H1 (cell line): ENCODE results near the gene RASGRF1. TPM values are rescaled to one million over a fixed set of nuclear protein-coding genes. Genes with fewer than 3 reads are reported as not detected.

Experiments
- CTCF ChIA-PET: fragments of 300-600 bp; sonication (Branson Sonifier 250); formaldehyde crosslinking; loops from one replicate; lab custom pipeline; 2021; ENCODE audit not compliant: partially characterized antibody; lab: Charles Lee
- POLR2A ChIA-PET: fragments of 300-600 bp; sonication (Branson Sonifier 250); formaldehyde crosslinking; loops from one replicate; lab custom pipeline; 2021; ENCODE audit warnings: inconsistent platforms; ENCODE audit not compliant: partially characterized antibody; lab: Charles Lee
- DNase-seq, 2 experiments: peaks; one replicate each; pipeline versions ENCODE4 v3.0.0 to v3.0.0-alpha.2; 2010 to 2022; ENCODE audit warnings: low spot score in 2 of 2, low read depth in 1 of 2, mixed read lengths in 1 of 2
- FAIRE-seq: peaks from 2 replicates; lab custom pipeline; 2011; peaks lifted over from hg19 to GRCh38; lab: Jason Lieb, UNC
- H2AFZ ChIP-seq: 2 replicates; pipeline ENCODE4 v1.8.1; 2012; ENCODE audit warnings: low read length, inconsistent platforms
- H2AK5ac ChIP-seq: 2 replicates; pipeline ENCODE4 v1.6.1; 2013; ENCODE audit warnings: low read depth, low read length
- H2BK120ac ChIP-seq: replicated peaks from 2 replicates; pipeline ENCODE3; 2013; ENCODE audit warnings: low read depth, low read length, inconsistent platforms
- H2BK12ac ChIP-seq: 2 replicates; pipeline ENCODE4 v1.6.1; 2013; ENCODE audit warnings: low read depth, low read length
- H2BK15ac ChIP-seq: 2 replicates; pipeline ENCODE4 v1.6.1; 2013; ENCODE audit warnings: low read length
- H2BK20ac ChIP-seq: 2 replicates; pipeline ENCODE4 v1.6.1; 2013; ENCODE audit warnings: low read length
- H2BK5ac ChIP-seq: 2 replicates; pipeline ENCODE4 v1.6.1; 2013; ENCODE audit warnings: low read depth, low read length
- H3K14ac ChIP-seq: 2 replicates; pipeline ENCODE4 v1.6.1; 2013; ENCODE audit warnings: inconsistent platforms; ENCODE audit not compliant: insufficient read length
- H3K18ac ChIP-seq: 2 replicates; pipeline ENCODE4 v1.6.1; 2013; ENCODE audit warnings: low read length; ENCODE audit errors: extremely low read depth
- H3K23ac ChIP-seq: 2 replicates; pipeline ENCODE4 v1.6.1; 2013; ENCODE audit warnings: inconsistent platforms; ENCODE audit not compliant: insufficient read length
- H3K23me2 ChIP-seq: 2 replicates; pipeline ENCODE4 v1.6.1; 2013; ENCODE audit warnings: low read depth, low read length
- H3K27ac ChIP-seq: 2 replicates; pipeline ENCODE4 v1.6.1; 2011; ENCODE audit warnings: low read depth, low read length, inconsistent platforms
- H3K27me3 ChIP-seq, 4 experiments: replicated peaks in 1 of 4; 1 replicate in 1 of 4; 2 replicates in 3 of 4; pipeline versions ENCODE4 v1.6.1 to v1.8.1; 2011 to 2013; ENCODE audit warnings: low read length in 3 of 4, mild to moderate bottlenecking in 3 of 4, inconsistent platforms in 2 of 4, mixed read lengths in 2 of 4, moderate library complexity in 1 of 4; ENCODE audit not compliant: control insufficient read depth in 3 of 4, insufficient read depth in 3 of 4; ENCODE audit errors: extremely low read depth in 1 of 4
- H3K36me3 ChIP-seq, 4 experiments: 2 replicates each; pipeline versions ENCODE4 v1.6.1 to v1.8.1; 2011 to 2013; ENCODE audit warnings: mild to moderate bottlenecking in 4 of 4, low read length in 3 of 4, moderate library complexity in 2 of 4, control low read depth in 1 of 4, inconsistent platforms in 1 of 4; ENCODE audit not compliant: insufficient read depth in 4 of 4, control insufficient read depth in 2 of 4
- H3K4ac ChIP-seq: replicated peaks from 2 replicates; pipeline ENCODE3; 2013; ENCODE audit warnings: low read length, low read depth, mixed read lengths, inconsistent platforms; ENCODE audit not compliant: insufficient read length
- H3K4me1 ChIP-seq, 4 experiments: replicated peaks in 1 of 4; 1 replicate in 1 of 4; 2 replicates in 3 of 4; pipeline versions ENCODE4 v1.6.1 to v1.8.1; 2011 to 2013; ENCODE audit warnings: low read length in 3 of 4, inconsistent platforms in 2 of 4, mixed read lengths in 1 of 4; ENCODE audit not compliant: insufficient read depth in 4 of 4, control insufficient read depth in 3 of 4
- H3K4me2 ChIP-seq, 2 experiments: 2 replicates each; pipeline versions ENCODE4 v1.6.1 to v1.8.1; 2011 to 2013; ENCODE audit warnings: low read depth in 2 of 2, low read length in 2 of 2, control low read depth in 1 of 2, inconsistent platforms in 1 of 2, mild to moderate bottlenecking in 1 of 2; ENCODE audit not compliant: insufficient read depth in 1 of 2
- H3K4me3 ChIP-seq, 4 experiments: fragments of 200-600, 300-600 bp in 1 of 4; sonication (generic), shearing (Covaris generic), sonication (Bioruptor Twin) in 1 of 4; 2 replicates each; pipeline versions ENCODE4 v1.5.1 to v1.8.1; 2011 to 2016; ENCODE audit warnings: low read length in 4 of 4, low read depth in 3 of 4, control low read depth in 2 of 4, inconsistent platforms in 2 of 4, mild to moderate bottlenecking in 2 of 4, mixed read lengths in 1 of 4, moderate library complexity in 1 of 4; ENCODE audit not compliant: insufficient read depth in 2 of 4; ENCODE audit errors: extremely low read depth in 1 of 4
- H3K56ac ChIP-seq: replicated peaks from 2 replicates; pipeline ENCODE3; 2013; ENCODE audit warnings: low read depth, mild to moderate bottlenecking, mixed read lengths, low read length, inconsistent platforms; ENCODE audit not compliant: insufficient read length
- H3K79me1 ChIP-seq: 2 replicates; pipeline ENCODE4 v1.6.1; 2013; ENCODE audit warnings: low read depth, low read length, control low read depth
- H3K79me2 ChIP-seq, 2 experiments: 2 replicates each; pipeline versions ENCODE4 v1.6.1 to v1.8.1; 2012 to 2013; ENCODE audit warnings: low read length in 2 of 2, mild to moderate bottlenecking in 2 of 2, inconsistent platforms in 1 of 2; ENCODE audit not compliant: insufficient read depth in 2 of 2, control insufficient read depth in 1 of 2
- H3K9ac ChIP-seq, 4 experiments: replicated peaks in 1 of 4; 1 replicate in 1 of 4; 2 replicates in 3 of 4; pipeline versions ENCODE4 v1.6.1 to v1.8.1; 2011 to 2013; ENCODE audit warnings: low read depth in 3 of 4, low read length in 3 of 4, control low read depth in 2 of 4, mild to moderate bottlenecking in 2 of 4, moderate library complexity in 2 of 4, inconsistent platforms in 1 of 4; ENCODE audit errors: extremely low read depth in 1 of 4
- H3K9me3 ChIP-seq, 2 experiments: 2 replicates each; pipeline versions ENCODE4 v1.6.1 to v1.8.1; 2012 to 2013; ENCODE audit warnings: mild to moderate bottlenecking in 2 of 2, moderate library complexity in 2 of 2, control low read depth in 1 of 2, inconsistent platforms in 1 of 2, low read depth in 1 of 2, low read length in 1 of 2, mixed read lengths in 1 of 2; ENCODE audit not compliant: insufficient read depth in 2 of 2
- H4K20me1 ChIP-seq, 2 experiments: replicated peaks in 1 of 2; 2 replicates each; pipeline versions ENCODE3 to v1.8.1; 2011 to 2013; ENCODE audit warnings: inconsistent platforms in 2 of 2, low read length in 2 of 2, mild to moderate bottlenecking in 1 of 2; ENCODE audit not compliant: insufficient read depth in 2 of 2, control insufficient read depth in 1 of 2
- H4K5ac ChIP-seq: 2 replicates; pipeline ENCODE4 v1.6.1; 2013; ENCODE audit warnings: low read length, low read depth, mixed read lengths, inconsistent platforms; ENCODE audit not compliant: insufficient read length
- H4K8ac ChIP-seq: 2 replicates; pipeline ENCODE4 v1.8.0; 2013; ENCODE audit warnings: mild to moderate bottlenecking, moderate library complexity, low read length, inconsistent platforms; ENCODE audit not compliant: insufficient read depth; ENCODE audit errors: extremely low read depth
- H4K91ac ChIP-seq: replicated peaks from 2 replicates; pipeline ENCODE3; 2013; ENCODE audit warnings: low read length, mixed read lengths, inconsistent platforms; ENCODE audit not compliant: insufficient read length
- CEBPB ChIP-seq: IDR thresholded peaks from 2 replicates; pipeline ENCODE4 v1.6.1; 2012; ENCODE audit warnings: low read depth, low read length
- RAD21 ChIP-seq, 2 experiments: IDR thresholded peaks in 1 of 2; conservative IDR thresholded peaks in 1 of 2; 2 replicates each; pipeline ENCODE4 v1.6.1; 2011; ENCODE audit warnings: low read depth in 2 of 2, low read length in 2 of 2, improper control_type of control experiment in 1 of 2, inconsistent platforms in 1 of 2, mild to moderate bottlenecking in 1 of 2, moderate library complexity in 1 of 2
- SUZ12 ChIP-seq: fragments of 200-600 bp; sonication (generic); IDR thresholded peaks from 2 replicates; pipeline ENCODE4 v1.6.1; 2012; ENCODE audit warnings: mild to moderate bottlenecking, inconsistent platforms, low read length, moderate library complexity, mixed read lengths
- YY1 ChIP-seq: IDR thresholded peaks from 2 replicates; pipeline ENCODE4 v1.6.1; 2011; ENCODE audit warnings: low read depth, mild to moderate bottlenecking, low read length
- WGBS, 2 experiments: shearing (Covaris generic) in 1 of 2; methylation state at CpG; one replicate each; pipeline versions ENCODE4 v1.1.6 to v1.1.7; 2013 to 2015; ENCODE audit warnings: low lambda C conversion rate in 2 of 2, mixed read lengths in 2 of 2, inconsistent platforms in 1 of 2, low coverage in 1 of 2, missing lambda C conversion rate in 1 of 2; ENCODE audit not compliant: insufficient replicate concordance in 2 of 2, insufficient coverage in 1 of 2, insufficient read length in 1 of 2; ENCODE audit errors: extremely low coverage in 1 of 2, missing lambda C conversion rate in 1 of 2; 5-methylcytosine and 5-hydroxymethylcytosine counted together
- polyA plus RNA-seq, 7 experiments: library from polyadenylated mRNA; depleted of rRNA in 3 of 7; stranded (reverse) in 5 of 7; unstranded in 2 of 7; fragments of >200 nt in 5 of 7; fragments of 200-250 nt in 2 of 7; gene quantifications; 1 replicate in 5 of 7; 2 replicates in 1 of 7; 4 replicates in 1 of 7; pipeline versions ENCODE4 v1.2.1 to v1.2.3, GENCODE V29; 2011 to 2013; ENCODE audit warnings: missing spikeins in 2 of 7, mixed read lengths in 2 of 7
- total RNA-seq: library from RNA; stranded (reverse); fragmentation: NEBNext Ultra II Directional; extraction: Animal tissue kit (Norgen Biotek cat#: 25700); gene quantifications from 2 replicates; pipeline ENCODE4 v1.2.1, GENCODE V29; 2021
- TF ChIP-seq, protein P1 (sequence below), 3 experiments: IDR thresholded peaks; 1 replicate in 2 of 3; 2 replicates in 1 of 3; pipeline versions ENCODE4 v1.5.1 to v1.6.1; 2011; ENCODE audit warnings: low read length in 3 of 3, mild to moderate bottlenecking in 3 of 3, inconsistent platforms in 2 of 3, low read depth in 1 of 3, moderate library complexity in 1 of 3; ENCODE audit not compliant: insufficient read depth in 1 of 3; ENCODE audit errors: control extremely low read depth in 1 of 3
- TF ChIP-seq, protein P2 (sequence below): IDR thresholded peaks from 2 replicates; pipeline ENCODE4 v1.6.1; 2011; ENCODE audit warnings: low read depth, mild to moderate bottlenecking, low read length; ENCODE audit not compliant: insufficient read depth

RASGRF1 gene
- total and polyA plus RNA-seq, 2 of the 8 experiments (the other 6 are each of a cell fraction or from before 2014, with no cell fraction given) = 0.42 to 0.67 TPM

GRCh38 chr15:78925956-78926743 lies 164.4 kb downstream of the RASGRF1 start:
- Histone ChIP-seq H3K23ac (no peak overlapping the region), H3K4me1 (no peaks in the 10 kb centered on the region), H2AFZ (no peak overlapping the region), H3K9me3 (no peaks in the 10 kb centered on the region), H2BK20ac (no peak overlapping the region), H2BK5ac (no peak overlapping the region), H2AK5ac (no peak overlapping the region), H4K20me1 (peaks cover 0 to 2% of the 10 kb centered on the region in 2 experiments), H3K27me3 (no peaks in the 10 kb centered on the region; a peak in 1 of 7 replicates), H3K14ac (no peak overlapping the region), H3K9ac (no peak overlapping the region), H2BK12ac (no peak overlapping the region), H3K79me2 (no peaks in the 10 kb centered on the region), H4K91ac (no peak overlapping the region), H3K56ac (no peak overlapping the region), H2BK15ac (no peak overlapping the region), H3K27ac (no peak overlapping the region)
- FAIRE-seq (no peak), DNase-seq (no peak)
- CTCF ChIA-PET = interaction anchor here (0.8 to 3.8 kb wide), 12 partner anchors 12 to 81 kb away, joined by 3 to 23 read pairs (median 6); partner anchors contain the start of gene CTSH
- 91% methylated on average over 5 of the region's 5 CpGs; no CpG with 5 or more reads in 1 of the 2 experiments for WGBS, 2 experiments
- TF ChIP-seq, protein P1, sequence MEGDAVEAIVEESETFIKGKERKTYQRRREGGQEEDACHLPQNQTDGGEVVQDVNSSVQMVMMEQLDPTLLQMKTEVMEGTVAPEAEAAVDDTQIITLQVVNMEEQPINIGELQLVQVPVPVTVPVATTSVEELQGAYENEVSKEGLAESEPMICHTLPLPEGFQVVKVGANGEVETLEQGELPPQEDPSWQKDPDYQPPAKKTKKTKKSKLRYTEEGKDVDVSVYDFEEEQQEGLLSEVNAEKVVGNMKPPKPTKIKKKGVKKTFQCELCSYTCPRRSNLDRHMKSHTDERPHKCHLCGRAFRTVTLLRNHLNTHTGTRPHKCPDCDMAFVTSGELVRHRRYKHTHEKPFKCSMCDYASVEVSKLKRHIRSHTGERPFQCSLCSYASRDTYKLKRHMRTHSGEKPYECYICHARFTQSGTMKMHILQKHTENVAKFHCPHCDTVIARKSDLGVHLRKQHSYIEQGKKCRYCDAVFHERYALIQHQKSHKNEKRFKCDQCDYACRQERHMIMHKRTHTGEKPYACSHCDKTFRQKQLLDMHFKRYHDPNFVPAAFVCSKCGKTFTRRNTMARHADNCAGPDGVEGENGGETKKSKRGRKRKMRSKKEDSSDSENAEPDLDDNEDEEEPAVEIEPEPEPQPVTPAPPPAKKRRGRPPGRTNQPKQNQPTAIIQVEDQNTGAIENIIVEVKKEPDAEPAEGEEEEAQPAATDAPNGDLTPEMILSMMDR (IDR thresholded peaks at IDR 0.05; ENCODE audit: control extremely low read depth in 1 of 3, insufficient read depth in 1 of 3, low read depth in 1 of 3, low read length in 3 of 3) = peak; percentile 20 to 33 (median 30)
- peak; percentile 29 to 50; a peak in 3 of 4 replicates for TF ChIP-seq RAD21 (IDR thresholded peaks at IDR 0.05 in 1 of 2, conservative IDR thresholded peaks at IDR 0.05 in 1 of 2; ENCODE audit: low read depth in 2 of 2, low read length in 2 of 2)
- TF ChIP-seq YY1 = no peak
- TF ChIP-seq CEBPB = no peak
- TF ChIP-seq, protein P2, sequence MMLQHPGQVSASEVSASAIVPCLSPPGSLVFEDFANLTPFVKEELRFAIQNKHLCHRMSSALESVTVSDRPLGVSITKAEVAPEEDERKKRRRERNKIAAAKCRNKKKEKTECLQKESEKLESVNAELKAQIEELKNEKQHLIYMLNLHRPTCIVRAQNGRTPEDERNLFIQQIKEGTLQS = no peak
- TF ChIP-seq SUZ12 = no peak
- TF ChIP-seq, all 59 proteins: peak for 2
- no peaks in the 10 kb centered on the region for H3K23me2 ChIP-seq
- no peak overlapping the region for H3K4me2 ChIP-seq
- H4K8ac ChIP-seq = peak overlapping the region; percentile 15; the same call in 1 of the 2 replicates
- H3K79me1 ChIP-seq = no peaks in the 10 kb centered on the region
- H3K4ac ChIP-seq = no peak overlapping the region
- H3K4me3 ChIP-seq = no peak overlapping the region
- H2BK120ac ChIP-seq = no peak overlapping the region
- POLR2A ChIA-PET = interaction anchor here (1.1 to 1.6 kb wide), 3 partner anchors 11 to 53 kb away, joined by 3 to 4 read pairs (median 3); no protein-coding TSS in a partner anchor
- H3K36me3 ChIP-seq = peaks cover 0 to 21% (median 7%) of the 10 kb centered on the region in 4 experiments; a peak in 6 of 8 replicates
- H4K5ac ChIP-seq = no peak overlapping the region
- H3K18ac ChIP-seq = no peak overlapping the region
